GM12874 (cell line): ENCODE data around the gene PKN2.

Experiments used
- CTCF ChIP-seq: IDR thresholded peaks from 2 replicates; pipeline ENCODE4 v1.5.1; 2011; ENCODE audit warnings: low read depth, mild to moderate bottlenecking, control low read depth, low read length, moderate library complexity; ENCODE audit not compliant: insufficient read depth

PKN2 gene

GRCh38 chr1:88683541-88684481 lies at the start of gene PKN2:
PKN2 (plus strand) TSS chr1:88684273; CDS start chr1:88684581, 308 bp downstream.
- peak; percentile 34 for TF ChIP-seq CTCF

- TF ChIP-seq CTCF = no peak
Measured at GRCh38 chr1:88634538-88634937, 49.5 kb upstream of the PKN2 start.

- TF ChIP-seq CTCF = no peak
Measured at GRCh38 chr1:88640060-88640459, 44.0 kb upstream of the PKN2 start.

- TF ChIP-seq CTCF = no peak
Measured at GRCh38 chr1:88645886-88646285, 38.2 kb upstream of the PKN2 start.

GRCh38 chr1:88646476-88647248 lies 37.4 kb upstream of the PKN2 start:
- no peak for TF ChIP-seq CTCF

- no peak for TF ChIP-seq CTCF
Measured at GRCh38 chr1:88647249-88647645, 36.8 kb upstream of the PKN2 start.

- TF ChIP-seq CTCF = no peak
Measured at GRCh38 chr1:88647749-88648415, 36.2 kb upstream of the PKN2 start.
